ENCODE data around the gene EIF2A. TPM values are rescaled to one million over a fixed set of nuclear protein-coding genes. Genes with fewer than 3 reads are reported as not detected.

Gene EIF2A
- total and polyA plus RNA-seq, 2 of the 13 experiments (the other 11 are each of a cell fraction or from before 2014, with no cell fraction given), result 124 to 139 TPM

- H3K4me3 ChIP-seq (replicated peaks in 1 of 3; ENCODE audit: insufficient read depth in 1 of 3, low read depth in 2 of 3, low read length in 3 of 3), result no peak overlapping the region
- ATAC-seq (peak; percentile 94), FAIRE-seq (no peak), DNase-seq (ENCODE audit: low spot score) (no peak)
- H3K27me3 ChIP-seq (ENCODE audit: control insufficient read depth in 1 of 2, insufficient read depth in 2 of 2, low read length in 2 of 2), result no peaks in the 10 kb centered on the region; a peak in 1 of 5 replicates
- no peaks in the 10 kb centered on the region for H3K4me1 ChIP-seq (ENCODE audit: insufficient read depth, low read length)
- intact Hi-C loops (cut with micrococcal nuclease; ENCODE audit: unreplicated experiment) (no loop called here), in situ Hi-C loops (cut with HindIII; ENCODE audit: extremely low pct_ligation_motif_present, low pct_unique_long_range_greater_than_20kb) (no loop called here)
- no peak overlapping the region for H3K27ac ChIP-seq (ENCODE audit: extremely low read length, insufficient read depth, low read length)
- H4K20me1 ChIP-seq (ENCODE audit: insufficient read depth, low read length), result no peaks in the 10 kb centered on the region
- WGBS (ENCODE audit: low lambda C conversion rate), result no CpG with 5 or more reads among the region's 5 CpGs
- no peaks in the 10 kb centered on the region for H3K36me3 ChIP-seq (replicated peaks in 1 of 2; ENCODE audit: control insufficient read depth in 1 of 2, insufficient read depth in 2 of 2, low read length in 2 of 2)
- H3K9me3 ChIP-seq (ENCODE audit: low read length), result peaks cover 12% of the 10 kb centered on the region
- no peak for TF ChIP-seq FOXM1 (CRISPR knock-in tag; IDR thresholded peaks at IDR 0.05)
- no peak for TF ChIP-seq ZNF33B (CRISPR knock-in tag; IDR thresholded peaks at IDR 0.05)
- no peak for TF ChIP-seq ZNF557 (CRISPR knock-in tag; IDR thresholded peaks at IDR 0.05)
- no peak for TF ChIP-seq AGO2 (optimal IDR thresholded peaks at IDR 0.05; ENCODE audit: low read depth, low read length)
- no peak for TF ChIP-seq ZNF460 (CRISPR knock-in tag; IDR thresholded peaks at IDR 0.05; ENCODE audit: borderline replicate concordance)
- TF ChIP-seq, protein P1, sequence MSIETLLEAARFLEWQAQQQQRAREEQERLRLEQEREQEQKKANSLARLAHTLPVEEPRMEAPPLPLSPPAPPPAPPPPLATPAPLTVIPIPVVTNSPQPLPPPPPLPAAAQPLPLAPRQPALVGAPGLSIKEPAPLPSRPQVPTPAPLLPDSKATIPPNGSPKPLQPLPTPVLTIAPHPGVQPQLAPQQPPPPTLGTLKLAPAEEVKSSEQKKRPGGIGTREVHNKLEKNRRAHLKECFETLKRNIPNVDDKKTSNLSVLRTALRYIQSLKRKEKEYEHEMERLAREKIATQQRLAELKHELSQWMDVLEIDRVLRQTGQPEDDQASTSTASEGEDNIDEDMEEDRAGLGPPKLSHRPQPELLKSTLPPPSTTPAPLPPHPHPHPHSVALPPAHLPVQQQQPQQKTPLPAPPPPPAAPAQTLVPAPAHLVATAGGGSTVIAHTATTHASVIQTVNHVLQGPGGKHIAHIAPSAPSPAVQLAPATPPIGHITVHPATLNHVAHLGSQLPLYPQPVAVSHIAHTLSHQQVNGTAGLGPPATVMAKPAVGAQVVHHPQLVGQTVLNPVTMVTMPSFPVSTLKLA (IDR thresholded peaks at IDR 0.05), result no peak
- no peak for TF ChIP-seq ZBTB37 (CRISPR knock-in tag; IDR thresholded peaks at IDR 0.05)
- no peak for TF ChIP-seq KAT7 (CRISPR knock-in tag; IDR thresholded peaks at IDR 0.05; ENCODE audit: borderline replicate concordance)
- TF ChIP-seq RARG (CRISPR knock-in tag; IDR thresholded peaks at IDR 0.05; ENCODE audit: low read depth), result no peak
- TF ChIP-seq NR2F1 (CRISPR knock-in tag; IDR thresholded peaks at IDR 0.05), result no peak
- TF ChIP-seq SAP130 (CRISPR knock-in tag; IDR thresholded peaks at IDR 0.05; ENCODE audit: low read depth), result no peak
- no peaks in the 10 kb centered on the region for H3K79me2 ChIP-seq (ENCODE audit: insufficient read depth, low read length)
- POLR2A ChIA-PET, result interaction anchor here (0.7 kb wide), 1 partner anchor 43 kb away, joined by 3 read pairs; the partner anchor contains the start of genes EIF2A and SERP1
- H3K4me2 ChIP-seq (ENCODE audit: low read depth, low read length), result no peak overlapping the region
- H2AFZ ChIP-seq (ENCODE audit: low read length), result no peak overlapping the region
- no peak overlapping the region for H3K9ac ChIP-seq (ENCODE audit: insufficient read depth, low read depth, low read length)
- no TSS peak for BruUV-seq (replicated peaks)
- CTCF ChIA-PET (ENCODE audit: low intra/inter-chr PET ratio, low total read pairs), result interaction anchor here (1.2 kb wide), 1 partner anchor 217 kb away, joined by 3 read pairs; no protein-coding TSS in a partner anchor
These were observed 43.0 kb upstream of the EIF2A start for GRCh38 chr3:150503402-150504099.
